ENCODE data around the gene CCDC33. TPM values are rescaled to one million over a fixed set of nuclear protein-coding genes. Genes with fewer than 3 reads are reported as not detected.

The CCDC33 gene
- total RNA-seq, 1 experiment from 2014 or later = not detected

GRCh38 chr15:74307827-74308811 lies 72.0 kb downstream of the CCDC33 start:
- DNase-seq (ENCODE audit: extremely low read depth, low read depth) = peak; percentile 53

GRCh38 chr15:74311734-74312444 lies 75.8 kb downstream of the CCDC33 start:
- DNase-seq (ENCODE audit: extremely low read depth, low read depth) = peak; percentile 13

GRCh38 chr15:74312445-74313007 lies 76.4 kb downstream of the CCDC33 start:
- no peak for DNase-seq (ENCODE audit: extremely low read depth, low read depth)

GRCh38 chr15:74313889-74314288 lies 77.8 kb downstream of the CCDC33 start:
- DNase-seq (ENCODE audit: extremely low read depth, low read depth) = no peak

- DNase-seq (ENCODE audit: extremely low read depth, low read depth) = no peak
Observed at GRCh38 chr15:74314795-74315438, 78.8 kb downstream of the CCDC33 start.

- DNase-seq (ENCODE audit: extremely low read depth, low read depth) = no peak
Observed at GRCh38 chr15:74315626-74316025, 79.5 kb downstream of the CCDC33 start.

GRCh38 chr15:74316141-74316540 lies 80.0 kb downstream of the CCDC33 start:
- DNase-seq (ENCODE audit: extremely low read depth, low read depth) = no peak

GRCh38 chr15:74317820-74318375 lies 81.8 kb downstream of the CCDC33 start:
- peak; percentile 41 for DNase-seq (ENCODE audit: extremely low read depth, low read depth)

GRCh38 chr15:74318376-74319137 lies 82.4 kb downstream of the CCDC33 start:
- no peak for DNase-seq (ENCODE audit: extremely low read depth, low read depth)

GRCh38 chr15:74319138-74319460 lies 83.0 kb downstream of the CCDC33 start:
- no peak for DNase-seq (ENCODE audit: extremely low read depth, low read depth)

- DNase-seq (ENCODE audit: extremely low read depth, low read depth) = no peak
Observed at GRCh38 chr15:74319596-74320351, 83.6 kb downstream of the CCDC33 start.

GRCh38 chr15:74320352-74321247 lies 84.5 kb downstream of the CCDC33 start:
- DNase-seq (ENCODE audit: extremely low read depth, low read depth) = peak; percentile 49

GRCh38 chr15:74322558-74323180 lies 86.5 kb downstream of the CCDC33 start:
- DNase-seq (ENCODE audit: extremely low read depth, low read depth) = peak; percentile 56

GRCh38 chr15:74324714-74325113 lies 88.6 kb downstream of the CCDC33 start:
- no peak for DNase-seq (ENCODE audit: extremely low read depth, low read depth)

GRCh38 chr15:74326746-74327145 lies 90.6 kb downstream of the CCDC33 start:
- no peak for DNase-seq (ENCODE audit: extremely low read depth, low read depth)

- DNase-seq (ENCODE audit: extremely low read depth, low read depth) = no peak
Observed at GRCh38 chr15:74327756-74328155, 91.6 kb downstream of the CCDC33 start.

- no peak for DNase-seq (ENCODE audit: extremely low read depth, low read depth)
Observed at GRCh38 chr15:74328331-74329056, 92.4 kb downstream of the CCDC33 start.
